ENCODE data around the gene TRPV4. TPM values are rescaled to one million over a fixed set of nuclear protein-coding genes. Genes with fewer than 3 reads are reported as not detected.

TRPV4 gene
- polyA plus RNA-seq, 2 donors: 6.7 to 10.7 TPM

GRCh38 chr12:109822416-109822815, 10.8 kb downstream of the TRPV4 start:
- WGBS, 2 donors: 67 to 71% methylated on average over 7 of the region's 7 CpGs
- no peak overlapping the region for H3K4me3 ChIP-seq (ENCODE audit: low read depth in 1 of 2, low read length in 2 of 2)
- peaks cover 11 to 19% of the 10 kb centered on the region in 2 donors for H3K4me1 ChIP-seq (ENCODE audit: control insufficient read depth in 2 of 2, insufficient read depth in 2 of 2, low read length in 1 of 2)
- H3K9me3 ChIP-seq (ENCODE audit: control insufficient read depth in 2 of 2, insufficient read depth in 1 of 2, low read depth in 1 of 2, low read length in 1 of 2): no peaks in the 10 kb centered on the region
- H3K27me3 ChIP-seq (ENCODE audit: control insufficient read depth in 1 of 2, insufficient read depth in 2 of 2, low read length in 2 of 2): no peaks in the 10 kb centered on the region
- peak overlapping the region; percentile 77 to 92 for H3K27ac ChIP-seq (ENCODE audit: low read depth in 2 of 2, low read length in 1 of 2)
- peaks cover 0 to 2% of the 10 kb centered on the region in 2 donors for H3K36me3 ChIP-seq (ENCODE audit: control insufficient read depth in 2 of 2, insufficient read depth in 2 of 2, low read length in 1 of 2)

GRCh38 chr12:109821968-109822367, 11.2 kb downstream of the TRPV4 start:
- no peak overlapping the region for H3K4me3 ChIP-seq (ENCODE audit: low read depth in 1 of 2, low read length in 2 of 2)
- no peaks in the 10 kb centered on the region for H3K9me3 ChIP-seq (ENCODE audit: control insufficient read depth in 2 of 2, insufficient read depth in 1 of 2, low read depth in 1 of 2, low read length in 1 of 2)
- peaks cover 11 to 20% of the 10 kb centered on the region in 2 donors for H3K4me1 ChIP-seq (ENCODE audit: control insufficient read depth in 2 of 2, insufficient read depth in 2 of 2, low read length in 1 of 2)
- H3K27me3 ChIP-seq (ENCODE audit: control insufficient read depth in 1 of 2, insufficient read depth in 2 of 2, low read length in 2 of 2): no peaks in the 10 kb centered on the region
- peaks cover 0 to 2% of the 10 kb centered on the region in 2 donors for H3K36me3 ChIP-seq (ENCODE audit: control insufficient read depth in 2 of 2, insufficient read depth in 2 of 2, low read length in 1 of 2)
- H3K27ac ChIP-seq (ENCODE audit: low read depth in 2 of 2, low read length in 1 of 2): peak overlapping the region; percentile 77 to 92

- H3K36me3 ChIP-seq (ENCODE audit: control insufficient read depth in 2 of 2, insufficient read depth in 2 of 2, low read length in 1 of 2): peaks cover 0 to 2% of the 10 kb centered on the region in 2 donors
- H3K27me3 ChIP-seq (ENCODE audit: control insufficient read depth in 1 of 2, insufficient read depth in 2 of 2, low read length in 2 of 2): no peaks in the 10 kb centered on the region
- no peaks in the 10 kb centered on the region for H3K9me3 ChIP-seq (ENCODE audit: control insufficient read depth in 2 of 2, insufficient read depth in 1 of 2, low read depth in 1 of 2, low read length in 1 of 2)
- peaks cover 11 to 22% of the 10 kb centered on the region in 2 donors for H3K4me1 ChIP-seq (ENCODE audit: control insufficient read depth in 2 of 2, insufficient read depth in 2 of 2, low read length in 1 of 2)
- H3K27ac ChIP-seq (ENCODE audit: low read depth in 2 of 2, low read length in 1 of 2): peak overlapping the region; percentile 68 to 92
- WGBS, 2 donors: 51 to 69% methylated on average over 16 of the region's 16 CpGs
- no peak overlapping the region for H3K4me3 ChIP-seq (ENCODE audit: low read depth in 1 of 2, low read length in 2 of 2)
Observed at GRCh38 chr12:109820816-109821381, 12.3 kb downstream of the TRPV4 start.

- Histone ChIP-seq H3K4me1 (ENCODE audit: control insufficient read depth in 2 of 2, insufficient read depth in 2 of 2, low read length in 1 of 2) (peaks cover 11 to 28% of the 10 kb centered on the region in 2 donors), H3K36me3 (ENCODE audit: control insufficient read depth in 2 of 2, insufficient read depth in 2 of 2, low read length in 1 of 2) (no peaks in the 10 kb centered on the region), H3K4me3 (ENCODE audit: low read depth in 1 of 2, low read length in 2 of 2) (no peak overlapping the region), H3K9me3 (ENCODE audit: control insufficient read depth in 2 of 2, insufficient read depth in 1 of 2, low read depth in 1 of 2, low read length in 1 of 2) (no peaks in the 10 kb centered on the region), H3K27ac (ENCODE audit: low read depth in 2 of 2, low read length in 1 of 2) (peak overlapping the region in 1 of 2 donors; percentile 47), H3K27me3 (ENCODE audit: control insufficient read depth in 1 of 2, insufficient read depth in 2 of 2, low read length in 2 of 2) (no peaks in the 10 kb centered on the region)
- 38 to 49% methylated on average over 10 of the region's 10 CpGs for WGBS, 2 donors
Observed at GRCh38 chr12:109818905-109819500, 14.2 kb downstream of the TRPV4 start.

GRCh38 chr12:109818253-109818652, 14.9 kb downstream of the TRPV4 start:
- Histone ChIP-seq H3K27ac (ENCODE audit: low read depth in 2 of 2, low read length in 1 of 2) (no peak overlapping the region), H3K36me3 (ENCODE audit: control insufficient read depth in 2 of 2, insufficient read depth in 2 of 2, low read length in 1 of 2) (no peaks in the 10 kb centered on the region), H3K9me3 (ENCODE audit: control insufficient read depth in 2 of 2, insufficient read depth in 1 of 2, low read depth in 1 of 2, low read length in 1 of 2) (no peaks in the 10 kb centered on the region), H3K27me3 (ENCODE audit: control insufficient read depth in 1 of 2, insufficient read depth in 2 of 2, low read length in 2 of 2) (no peaks in the 10 kb centered on the region), H3K4me1 (ENCODE audit: control insufficient read depth in 2 of 2, insufficient read depth in 2 of 2, low read length in 1 of 2) (peaks cover 11 to 27% of the 10 kb centered on the region in 2 donors), H3K4me3 (ENCODE audit: low read depth in 1 of 2, low read length in 2 of 2) (no peak overlapping the region)
- 90 to 95% methylated on average over 9 of the region's 9 CpGs for WGBS, 2 donors

- Histone ChIP-seq H3K27ac (ENCODE audit: low read depth in 2 of 2, low read length in 1 of 2) (no peak overlapping the region), H3K4me3 (ENCODE audit: low read depth in 1 of 2, low read length in 2 of 2) (no peak overlapping the region), H3K36me3 (ENCODE audit: control insufficient read depth in 2 of 2, insufficient read depth in 2 of 2, low read length in 1 of 2) (no peaks in the 10 kb centered on the region), H3K4me1 (ENCODE audit: control insufficient read depth in 2 of 2, insufficient read depth in 2 of 2, low read length in 1 of 2) (peaks cover 11 to 22% of the 10 kb centered on the region in 2 donors), H3K27me3 (ENCODE audit: control insufficient read depth in 1 of 2, insufficient read depth in 2 of 2, low read length in 2 of 2) (no peaks in the 10 kb centered on the region), H3K9me3 (ENCODE audit: control insufficient read depth in 2 of 2, insufficient read depth in 1 of 2, low read depth in 1 of 2, low read length in 1 of 2) (no peaks in the 10 kb centered on the region)
- WGBS, 2 donors: 92 to 93% methylated on average over 8 of the region's 8 CpGs
Observed at GRCh38 chr12:109817627-109818231, 15.5 kb downstream of the TRPV4 start.

GRCh38 chr12:109816870-109817269, 16.3 kb downstream of the TRPV4 start:
- Histone ChIP-seq H3K27ac (ENCODE audit: low read depth in 2 of 2, low read length in 1 of 2) (no peak overlapping the region), H3K4me3 (ENCODE audit: low read depth in 1 of 2, low read length in 2 of 2) (no peak overlapping the region), H3K4me1 (ENCODE audit: control insufficient read depth in 2 of 2, insufficient read depth in 2 of 2, low read length in 1 of 2) (peaks cover 7 to 17% of the 10 kb centered on the region in 2 donors), H3K9me3 (ENCODE audit: control insufficient read depth in 2 of 2, insufficient read depth in 1 of 2, low read depth in 1 of 2, low read length in 1 of 2) (no peaks in the 10 kb centered on the region), H3K27me3 (ENCODE audit: control insufficient read depth in 1 of 2, insufficient read depth in 2 of 2, low read length in 2 of 2) (no peaks in the 10 kb centered on the region), H3K36me3 (ENCODE audit: control insufficient read depth in 2 of 2, insufficient read depth in 2 of 2, low read length in 1 of 2) (no peaks in the 10 kb centered on the region)
- 82 to 87% methylated on average over 7 of the region's 7 CpGs for WGBS, 2 donors

- Histone ChIP-seq H3K4me1 (ENCODE audit: control insufficient read depth in 2 of 2, insufficient read depth in 2 of 2, low read length in 1 of 2) (peaks cover 5 to 14% of the 10 kb centered on the region in 2 donors), H3K9me3 (ENCODE audit: control insufficient read depth in 2 of 2, insufficient read depth in 1 of 2, low read depth in 1 of 2, low read length in 1 of 2) (no peaks in the 10 kb centered on the region), H3K36me3 (ENCODE audit: control insufficient read depth in 2 of 2, insufficient read depth in 2 of 2, low read length in 1 of 2) (no peaks in the 10 kb centered on the region), H3K27ac (ENCODE audit: low read depth in 2 of 2, low read length in 1 of 2) (no peak overlapping the region), H3K4me3 (ENCODE audit: low read depth in 1 of 2, low read length in 2 of 2) (no peak overlapping the region), H3K27me3 (ENCODE audit: control insufficient read depth in 1 of 2, insufficient read depth in 2 of 2, low read length in 2 of 2) (no peaks in the 10 kb centered on the region)
- WGBS, 2 donors: 73 to 77% methylated on average over 10 of the region's 10 CpGs
Observed at GRCh38 chr12:109815757-109816617, 17.2 kb downstream of the TRPV4 start.

- Histone ChIP-seq H3K9me3 (ENCODE audit: control insufficient read depth in 2 of 2, insufficient read depth in 1 of 2, low read depth in 1 of 2, low read length in 1 of 2) (no peaks in the 10 kb centered on the region), H3K36me3 (ENCODE audit: control insufficient read depth in 2 of 2, insufficient read depth in 2 of 2, low read length in 1 of 2) (no peaks in the 10 kb centered on the region), H3K4me3 (ENCODE audit: low read depth in 1 of 2, low read length in 2 of 2) (no peak overlapping the region), H3K27me3 (ENCODE audit: control insufficient read depth in 1 of 2, insufficient read depth in 2 of 2, low read length in 2 of 2) (no peaks in the 10 kb centered on the region), H3K4me1 (ENCODE audit: control insufficient read depth in 2 of 2, insufficient read depth in 2 of 2, low read length in 1 of 2) (peaks cover 5 to 14% of the 10 kb centered on the region in 2 donors), H3K27ac (ENCODE audit: low read depth in 2 of 2, low read length in 1 of 2) (no peak overlapping the region)
- 88 to 90% methylated on average over 4 of the region's 4 CpGs for WGBS, 2 donors
Observed at GRCh38 chr12:109815225-109815624, 18.0 kb downstream of the TRPV4 start.
